MCF 10A (cell line): ENCODE data around the gene AKAP13. TPM values are rescaled to one million over a fixed set of nuclear protein-coding genes. Genes with fewer than 3 reads are reported as not detected.
A peak's percentile ranks its signal among the peaks of the same experiment; 100 is the strongest.

Source experiments
- BruUV-seq: library from RNA; stranded (reverse); fragments of 400-500 nt; replicated peaks from 2 replicates; lab custom pipeline; 2021; lab: Mats Ljungman, UMichigan
- CTCF ChIA-PET: fragments of 300-600 bp; sonication (Branson Sonifier 250); formaldehyde crosslinking; extraction: SDS; loops from one replicate; lab custom pipeline; 2021; ENCODE audit warnings: antibody characterized with exemption, inconsistent platforms; lab: Yijun Ruan, JAX
- POLR2A ChIA-PET: fragments of 300-600, 350-650 bp; sonication (Branson Sonifier 250); formaldehyde crosslinking; extraction: SDS; loops from one replicate; lab custom pipeline; 2020; ENCODE audit warnings: antibody characterized with exemption, inconsistent platforms; lab: Yijun Ruan, JAX
- DNase-seq: peaks from one replicate; pipeline ENCODE4 v3.0.0-alpha.2; 2018; ENCODE audit not compliant: unreplicated experiment
- H3K27ac Mint-ChIP-seq: one replicate; pipeline ENCODE4 v1.8.0; 2022; ENCODE audit warnings: mild to moderate bottlenecking, low read depth, mixed read lengths; ENCODE audit not compliant: unreplicated experiment
- H3K27me3 Mint-ChIP-seq: one replicate; pipeline ENCODE4 v1.8.0; 2022; ENCODE audit warnings: mixed read lengths; ENCODE audit not compliant: insufficient read depth, unreplicated experiment
- H3K36me3 Mint-ChIP-seq: one replicate; pipeline ENCODE4 v1.8.0; 2022; ENCODE audit warnings: mild to moderate bottlenecking, moderate library complexity, mixed read lengths; ENCODE audit not compliant: insufficient read depth, unreplicated experiment
- H3K4me1 Mint-ChIP-seq: one replicate; pipeline ENCODE4 v1.8.0; 2022; ENCODE audit warnings: mixed read lengths; ENCODE audit not compliant: insufficient read depth, unreplicated experiment
- H3K4me3 Mint-ChIP-seq: one replicate; pipeline ENCODE4 v1.8.0; 2022; ENCODE audit warnings: mild to moderate bottlenecking, moderate library complexity, mixed read lengths; ENCODE audit not compliant: unreplicated experiment
- H3K9me3 Mint-ChIP-seq: one replicate; pipeline ENCODE4 v1.8.0; 2022; ENCODE audit warnings: mixed read lengths; ENCODE audit not compliant: unreplicated experiment
- CTCF ChIP-seq: fragments of 200-600 bp; IDR thresholded peaks from one replicate; pipeline ENCODE4 v1.8.0; 2022; ENCODE audit warnings: antibody characterized with exemption, mild to moderate bottlenecking; ENCODE audit not compliant: unreplicated experiment
- intact Hi-C: fragments of 100-400 bp; cut with micrococcal nuclease; formaldehyde crosslinking; loops from 2 replicates; pipeline ENCODE4 v1.14.1; 2022
- total RNA-seq: library from RNA; stranded (reverse); gene quantifications from 2 replicates; pipeline ENCODE4 v1.2.3, GENCODE V29; 2022

The AKAP13 gene
- total RNA-seq, 1 experiment from 2014 or later = 65.7 TPM

GRCh38 chr15:85642065-85642692, 261.8 kb downstream of the AKAP13 start:
- no peak overlapping the region for H3K4me3 Mint-ChIP-seq
- no peaks in the 10 kb centered on the region for H3K27me3 Mint-ChIP-seq
- no peak for TF ChIP-seq CTCF
- intact Hi-C loops = no loop called here
- H3K9me3 Mint-ChIP-seq = no peaks in the 10 kb centered on the region
- H3K27ac Mint-ChIP-seq = no peak overlapping the region
- BruUV-seq = no TSS peak
- peaks cover 6% of the 10 kb centered on the region for H3K4me1 Mint-ChIP-seq
- DNase-seq = no peak
- CTCF ChIA-PET = interaction anchor here (0.6 to 1.0 kb wide), 3 partner anchors 87 to 501 kb away, joined by 3 to 4 read pairs (median 3); no protein-coding TSS in a partner anchor
- POLR2A ChIA-PET = interaction anchor here (1.0 kb wide), 1 partner anchor 23 kb away, joined by 3 read pairs; no protein-coding TSS in a partner anchor
- peaks cover 57% of the 10 kb centered on the region for H3K36me3 Mint-ChIP-seq

- Mint-ChIP-seq H3K27me3 (no peaks in the 10 kb centered on the region), H3K4me1 (peaks cover 6% of the 10 kb centered on the region), H3K9me3 (no peaks in the 10 kb centered on the region), H3K4me3 (no peak overlapping the region), H3K36me3 (peaks cover 60% of the 10 kb centered on the region), H3K27ac (no peak overlapping the region)
- ChIA-PET POLR2A (interaction anchor here (1.0 kb wide), 1 partner anchor 24 kb away, joined by 3 read pairs; no protein-coding TSS in a partner anchor), CTCF (interaction anchor here (1.0 kb wide), 2 partner anchors 312 to 501 kb away, joined by 3 to 4 read pairs; no protein-coding TSS in a partner anchor)
- BruUV-seq = no TSS peak
- TF ChIP-seq CTCF = no peak
- no peak for DNase-seq
- intact Hi-C loops = no loop called here
Measured at GRCh38 chr15:85642693-85643066, 262.3 kb downstream of the AKAP13 start.

GRCh38 chr15:85646538-85647091, 266.2 kb downstream of the AKAP13 start:
- Mint-ChIP-seq H3K4me3 (no peak overlapping the region), H3K9me3 (no peaks in the 10 kb centered on the region), H3K27me3 (no peaks in the 10 kb centered on the region), H3K36me3 (peaks cover 53% of the 10 kb centered on the region), H3K4me1 (peaks cover 7% of the 10 kb centered on the region), H3K27ac (no peak overlapping the region)
- no peak for DNase-seq
- BruUV-seq = no TSS peak
- no peak for TF ChIP-seq CTCF
- ChIA-PET POLR2A (no interaction called here), CTCF (interaction anchor here (1.0 to 1.4 kb wide), 2 partner anchors 273 to 350 kb away, joined by 3 read pairs; no protein-coding TSS in a partner anchor)
- intact Hi-C loops = no loop called here

GRCh38 chr15:85649372-85649771, 269.0 kb downstream of the AKAP13 start:
- Mint-ChIP-seq H3K9me3 (no peaks in the 10 kb centered on the region), H3K4me1 (peaks cover 7% of the 10 kb centered on the region), H3K27ac (peak overlapping the region; percentile 73), H3K27me3 (no peaks in the 10 kb centered on the region), H3K4me3 (no peak overlapping the region), H3K36me3 (peaks cover 59% of the 10 kb centered on the region)
- intact Hi-C loops = no loop called here
- TF ChIP-seq CTCF = no peak
- peak; percentile 63 for DNase-seq
- CTCF ChIA-PET = interaction anchor here (0.5 kb wide), 1 partner anchor 188 kb away, joined by 3 read pairs; no protein-coding TSS in a partner anchor
- no TSS peak for BruUV-seq
- POLR2A ChIA-PET = interaction anchor here (0.8 kb wide), 1 partner anchor 103 kb away, joined by 3 read pairs; no protein-coding TSS in a partner anchor
